Fibroblast of the aortic adventitia (primary cell): Measurements from ENCODE around the gene UGT1A10. TPM values are rescaled to one million over a fixed set of nuclear protein-coding genes. Genes with fewer than 3 reads are reported as not detected.
"Not testable (repeated sequence)": the region's sequence is repeated elsewhere in the genome, so short reads cannot be mapped to it uniquely, and the experiment has no call there.

Experiments
- DNase-seq: peaks from one replicate; pipeline ENCODE4 v3.0.0-alpha.2; 2010; ENCODE audit warnings: low read depth
- H3K4me3 ChIP-seq: 2 replicates; pipeline ENCODE4 v1.5.1; 2011; ENCODE audit warnings: low read depth, mild to moderate bottlenecking, control low read depth, low read length, moderate library complexity
- CTCF ChIP-seq: IDR thresholded peaks from 2 replicates; pipeline ENCODE4 v1.5.1; 2011; ENCODE audit warnings: mild to moderate bottlenecking, low read length, control low read depth, inconsistent platforms; ENCODE audit not compliant: insufficient read depth
- total RNA-seq: library from RNA; depleted of rRNA; stranded (reverse); fragments of >200 nt; gene quantifications from 2 replicates; pipeline ENCODE4 v1.2.3, GENCODE V29; 2012; ENCODE audit warnings: low replicate concordance

The UGT1A10 gene
- total RNA-seq, 1 donor, result not detected

DNA sequence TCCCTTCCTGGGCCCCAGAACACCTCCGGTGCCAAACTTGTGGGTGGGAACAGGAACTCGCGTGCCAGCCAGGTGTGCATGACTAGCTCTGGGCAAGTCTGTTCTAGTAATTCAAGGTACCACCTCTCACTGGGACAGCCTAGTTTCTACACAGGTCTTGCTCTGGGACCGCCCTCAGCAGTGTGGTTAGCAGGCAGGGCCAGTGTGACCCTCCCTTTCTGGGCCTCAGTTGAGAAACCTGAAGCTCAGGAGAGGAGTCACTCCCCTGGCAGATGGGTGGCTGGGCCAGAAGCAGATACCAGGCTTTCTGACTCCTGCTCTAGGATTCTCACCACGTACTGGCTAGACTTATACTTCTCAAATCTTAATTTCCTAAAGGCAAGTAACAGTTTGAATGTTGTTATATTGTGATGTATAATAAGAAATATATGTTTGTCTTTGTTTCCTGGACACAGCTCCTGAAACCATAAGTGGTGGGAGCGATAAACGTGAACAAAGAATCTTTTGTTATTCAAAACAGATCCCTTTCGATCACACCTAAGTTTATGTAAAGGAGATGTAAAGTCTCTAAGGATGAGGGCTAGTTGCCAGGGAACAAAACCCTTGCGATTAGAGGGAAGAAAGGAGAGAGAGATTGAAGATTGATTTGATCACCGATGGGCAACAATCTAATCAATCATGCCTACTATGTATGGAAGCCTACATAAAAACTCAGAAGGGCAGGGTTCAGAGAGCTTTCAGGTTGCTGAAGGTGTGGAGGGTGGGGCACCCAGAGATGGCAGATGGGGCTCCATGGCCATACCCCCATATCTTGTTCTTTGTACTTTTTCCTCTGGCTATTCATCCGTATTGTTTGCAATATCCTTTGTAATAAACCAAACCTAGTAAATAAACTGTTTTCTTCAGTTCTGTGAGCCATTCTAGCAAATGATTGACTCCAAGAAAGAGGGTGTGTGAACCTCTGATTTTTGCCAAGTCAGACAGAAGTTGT lies 55.5 kb downstream of the UGT1A10 start:
- no peak for TF ChIP-seq CTCF
- no peak overlapping the region for H3K4me3 ChIP-seq
- DNase-seq, result no peak

GRCh38 chr2:233692648-233693047 lies 56.4 kb downstream of the UGT1A10 start, which contains the start of gene UGT1A6:
UGT1A6 (plus strand) TSS chr2:233692890; CDS start chr2:233693005, 115 bp downstream.
- DNase-seq, result no peak
- H3K4me3 ChIP-seq, result no peak within 1 kb of the TSS
- TF ChIP-seq CTCF, result no peak

DNA sequence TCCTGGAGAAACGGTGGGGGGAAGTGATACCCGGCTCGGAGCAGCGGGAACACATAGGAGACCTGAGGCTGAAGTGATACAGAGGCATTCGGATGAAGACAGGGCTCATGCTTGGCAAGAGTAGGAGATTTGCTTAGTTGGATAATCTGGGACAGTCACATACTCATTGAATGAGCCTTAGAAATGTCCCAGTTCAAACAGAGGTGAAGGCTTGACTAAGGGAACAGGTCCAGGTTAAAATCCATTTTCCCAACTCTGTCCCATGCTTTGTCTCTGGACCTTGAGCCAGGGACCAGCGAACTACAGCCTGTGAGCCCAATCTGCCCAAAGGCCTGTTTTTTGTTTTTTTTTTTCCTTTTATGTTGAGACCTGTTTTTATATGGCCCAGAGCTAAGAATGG lies 57.7 kb downstream of the UGT1A10 start:
- DNase-seq, result no peak
- TF ChIP-seq CTCF, result no peak
- H3K4me3 ChIP-seq, result no peak overlapping the region

- no peak overlapping the region for H3K4me3 ChIP-seq
- DNase-seq, result no peak
These were observed 62.5 kb downstream of the UGT1A10 start for GRCh38 chr2:233698740-233699139.

DNA sequence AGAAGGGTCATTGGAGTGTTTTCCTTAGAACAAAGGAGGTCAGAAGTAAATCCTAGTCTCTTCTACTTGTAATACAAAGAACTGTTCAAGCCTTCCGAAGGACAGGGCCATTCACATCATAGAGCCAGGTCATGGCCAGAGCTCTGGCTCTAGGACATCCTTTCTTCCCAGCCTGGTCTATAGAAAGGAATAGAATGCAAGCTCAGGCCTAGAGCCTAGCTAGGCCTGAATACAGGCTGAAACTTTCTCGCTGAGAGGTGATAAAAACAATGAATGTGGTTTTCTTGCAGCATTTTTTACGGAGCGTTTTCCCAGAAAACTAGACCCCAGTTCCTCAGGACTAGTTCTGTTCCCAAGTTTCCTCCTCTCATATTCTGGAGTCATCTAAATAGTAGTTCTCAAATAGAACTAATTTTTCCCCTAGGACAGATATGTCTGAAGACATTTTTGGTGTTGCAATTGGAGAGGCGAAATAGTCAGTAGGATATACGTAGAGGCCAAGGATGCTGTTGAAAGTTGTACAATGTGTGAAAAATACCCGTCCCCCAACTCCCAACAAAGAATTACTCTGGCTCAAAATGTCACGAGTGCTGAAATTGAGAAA lies 63.3 kb downstream of the UGT1A10 start:
- no peak for TF ChIP-seq CTCF
- DNase-seq, result no peak

More at GRCh38 chr2:233698740-233699139, 62.5 kb downstream of the UGT1A10 start:
- TF ChIP-seq CTCF, result no peak

GRCh38 chr2:233700028-233700635 lies 63.9 kb downstream of the UGT1A10 start:
- TF ChIP-seq CTCF, result no peak
- H3K4me3 ChIP-seq, result no peak overlapping the region
- peak; percentile 99 for DNase-seq

More for the DNA sequence above, 63.3 kb downstream of the UGT1A10 start:
- H3K4me3 ChIP-seq, result no peak overlapping the region

GRCh38 chr2:233700842-233701241 lies 64.6 kb downstream of the UGT1A10 start:
- not testable (repeated sequence) for H3K4me3 ChIP-seq, DNase-seq
